ENCODE results near the gene SLC25A31.

SLC25A31 gene

GRCh38 chr4:127778102-127778501 is 47.9 kb downstream of the SLC25A31 start:
- DNase-seq, result no peak

GRCh38 chr4:127780598-127780997 is 50.4 kb downstream of the SLC25A31 start:
- DNase-seq, result no peak

GRCh38 chr4:127781300-127782024 is 51.3 kb downstream of the SLC25A31 start:
- DNase-seq, result no peak

- DNase-seq, result peak; percentile 63
These were observed 51.8 kb downstream of the SLC25A31 start for GRCh38 chr4:127782025-127782274.

GRCh38 chr4:127782275-127783025 is 52.2 kb downstream of the SLC25A31 start, which contains the start of gene HSPA4L:
Gene HSPA4L (plus strand): TSS chr4:127782322. CDS start chr4:127782551, 229 bp downstream.
- peak; percentile 47 for DNase-seq

- DNase-seq, result peak; percentile 12
These were observed 53.0 kb downstream of the SLC25A31 start for GRCh38 chr4:127783026-127783769.

GRCh38 chr4:127783955-127784770 is 54.0 kb downstream of the SLC25A31 start:
- no peak for DNase-seq

GRCh38 chr4:127788517-127788916 is 58.3 kb downstream of the SLC25A31 start:
- DNase-seq, result no peak

GRCh38 chr4:127791391-127791790 is 61.2 kb downstream of the SLC25A31 start:
- DNase-seq, result no peak

- no peak for DNase-seq
These were observed 63.3 kb downstream of the SLC25A31 start for GRCh38 chr4:127793528-127793927.

- DNase-seq, result no peak
These were observed 69.5 kb downstream of the SLC25A31 start for GRCh38 chr4:127799711-127800110.

GRCh38 chr4:127809173-127809800 is 79.1 kb downstream of the SLC25A31 start:
- DNase-seq, result no peak

GRCh38 chr4:127810551-127810950 is 80.4 kb downstream of the SLC25A31 start:
- no peak for DNase-seq

GRCh38 chr4:127822430-127822829 is 92.2 kb downstream of the SLC25A31 start:
- no peak for DNase-seq
